Measurements from ENCODE around the gene BCAS3.
A peak's percentile ranks its signal among the peaks of the same experiment; 100 is the strongest.

The BCAS3 gene

GRCh38 chr17:61164517-61164916 is 486.9 kb downstream of the BCAS3 start:
- DNase-seq, result no peak

- no peak for DNase-seq
Observed at GRCh38 chr17:61167075-61167474, 489.4 kb downstream of the BCAS3 start.

GRCh38 chr17:61168506-61168905 is 490.9 kb downstream of the BCAS3 start:
- peak in 1 of 2 experiments; percentile 4 for DNase-seq

- DNase-seq, result no peak
Observed at GRCh38 chr17:61174310-61174709, 496.7 kb downstream of the BCAS3 start.

GRCh38 chr17:61175298-61176142 is 497.9 kb downstream of the BCAS3 start:
- no peak for DNase-seq

GRCh38 chr17:61177351-61177750 is 499.7 kb downstream of the BCAS3 start:
- no peak for DNase-seq

GRCh38 chr17:61178284-61178683 is 500.6 kb downstream of the BCAS3 start:
- no peak for DNase-seq

GRCh38 chr17:61179380-61179806 is 501.7 kb downstream of the BCAS3 start:
- DNase-seq, result peak in 1 of 2 experiments; percentile 5

GRCh38 chr17:61183793-61184192 is 506.1 kb downstream of the BCAS3 start:
- DNase-seq, result no peak

GRCh38 chr17:61185385-61185784 is 507.7 kb downstream of the BCAS3 start:
- no peak for DNase-seq

GRCh38 chr17:61187038-61187437 is 509.4 kb downstream of the BCAS3 start:
- no peak for DNase-seq

- DNase-seq, result no peak
Observed at GRCh38 chr17:61188081-61188480, 510.4 kb downstream of the BCAS3 start.

GRCh38 chr17:61189968-61190367 is 512.3 kb downstream of the BCAS3 start:
- no peak for DNase-seq

GRCh38 chr17:61196302-61196704 is 518.7 kb downstream of the BCAS3 start:
- DNase-seq, result no peak

- no peak for DNase-seq
Observed at GRCh38 chr17:61196799-61197198, 519.1 kb downstream of the BCAS3 start.

- DNase-seq, result no peak
Observed at GRCh38 chr17:61199431-61200338, 522.0 kb downstream of the BCAS3 start.

GRCh38 chr17:61200339-61200715 is 522.7 kb downstream of the BCAS3 start:
- no peak for DNase-seq

- no peak for DNase-seq
Observed at GRCh38 chr17:61201211-61201610, 523.6 kb downstream of the BCAS3 start.

- DNase-seq, result no peak
Observed at GRCh38 chr17:61202564-61202963, 524.9 kb downstream of the BCAS3 start.

- no peak for DNase-seq
Observed at GRCh38 chr17:61203671-61204131, 526.0 kb downstream of the BCAS3 start.

GRCh38 chr17:61204456-61204855 is 526.8 kb downstream of the BCAS3 start:
- no peak for DNase-seq

GRCh38 chr17:61205401-61205800 is 527.8 kb downstream of the BCAS3 start:
- DNase-seq, result no peak

GRCh38 chr17:61205931-61206330 is 528.3 kb downstream of the BCAS3 start:
- no peak for DNase-seq

- DNase-seq, result no peak
Observed at GRCh38 chr17:61206922-61207321, 529.3 kb downstream of the BCAS3 start.

All from NCI-H526 (cell line).